HG03159 (cell line): ENCODE measurements around the gene IGSF21.

ENCODE experiments used
- ATAC-seq: cut with Tn5 transposase; IDR thresholded peaks from one replicate; pipeline ENCODE4 v1.9.1; 2021; ENCODE audit warnings: mild to moderate bottlenecking, moderate library complexity; ENCODE audit not compliant: unreplicated experiment

IGSF21 gene

GRCh38 chr1:18203645-18204044, 96.0 kb downstream of the IGSF21 start:
- no peak for ATAC-seq

GRCh38 chr1:18204575-18204974, 97.0 kb downstream of the IGSF21 start:
- no peak for ATAC-seq

DNA sequence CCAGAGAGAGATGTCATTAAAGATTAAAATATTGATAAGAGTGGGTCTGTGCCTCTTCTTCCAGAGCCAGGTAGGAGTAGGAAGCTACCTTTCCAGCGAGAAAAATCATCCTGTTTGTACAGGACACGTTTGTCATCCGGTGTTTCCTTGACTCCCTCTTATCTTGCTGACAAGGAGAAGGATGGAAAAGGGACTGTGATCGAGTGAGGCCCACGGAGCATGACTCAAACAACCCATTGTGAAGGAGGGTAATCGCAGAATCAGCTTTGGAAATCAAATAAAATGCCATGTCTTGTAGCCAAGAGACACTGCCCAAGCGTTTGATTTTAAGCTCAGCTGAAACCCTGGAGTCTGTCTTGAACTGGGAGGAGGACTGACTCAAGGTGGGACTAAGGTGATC, 97.7 kb downstream of the IGSF21 start:
- ATAC-seq: no peak

DNA sequence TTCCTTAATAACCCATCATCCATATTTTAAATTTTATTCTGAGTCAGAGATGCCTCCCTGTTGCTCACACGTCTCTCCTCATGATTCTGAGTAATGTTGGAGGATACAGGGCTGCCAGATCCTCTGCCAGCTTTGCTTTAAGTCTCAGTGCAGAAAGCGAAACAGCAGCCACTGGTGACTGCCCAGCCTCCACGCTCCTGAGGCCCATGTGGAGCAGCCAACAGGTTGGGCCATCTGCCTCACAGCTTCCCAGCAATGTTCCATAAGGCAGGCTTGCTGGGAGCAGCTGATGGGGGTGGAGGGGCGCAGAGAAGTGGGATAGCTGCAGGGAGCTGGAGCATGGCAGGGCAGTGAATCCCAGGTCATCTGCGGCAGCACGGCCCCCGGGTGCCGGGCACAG, 104.2 kb downstream of the IGSF21 start:
- ATAC-seq: no peak

- no peak for ATAC-seq
Measured at GRCh38 chr1:18217398-18218043, 109.9 kb downstream of the IGSF21 start.

DNA sequence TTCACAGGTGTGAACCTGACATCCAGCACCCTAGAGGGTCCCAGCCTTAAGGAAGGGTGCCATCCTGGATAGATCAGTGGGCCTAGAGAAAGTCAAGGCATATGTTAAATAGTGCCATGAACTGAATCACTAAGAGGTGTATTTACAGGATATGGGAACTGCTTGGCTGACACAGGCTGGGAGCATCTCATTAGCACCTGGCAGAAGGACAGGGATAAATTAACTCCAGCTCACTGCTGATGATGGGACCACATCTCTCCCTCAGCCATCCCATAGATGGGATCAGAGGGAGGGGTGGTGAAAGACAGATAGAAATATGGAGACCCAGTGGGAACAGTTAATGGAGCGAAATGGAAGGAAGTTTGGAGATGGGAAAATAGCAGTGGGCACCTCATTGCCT, 122.0 kb downstream of the IGSF21 start:
- ATAC-seq: no peak

GRCh38 chr1:18230321-18230720, 122.7 kb downstream of the IGSF21 start:
- ATAC-seq: no peak

DNA sequence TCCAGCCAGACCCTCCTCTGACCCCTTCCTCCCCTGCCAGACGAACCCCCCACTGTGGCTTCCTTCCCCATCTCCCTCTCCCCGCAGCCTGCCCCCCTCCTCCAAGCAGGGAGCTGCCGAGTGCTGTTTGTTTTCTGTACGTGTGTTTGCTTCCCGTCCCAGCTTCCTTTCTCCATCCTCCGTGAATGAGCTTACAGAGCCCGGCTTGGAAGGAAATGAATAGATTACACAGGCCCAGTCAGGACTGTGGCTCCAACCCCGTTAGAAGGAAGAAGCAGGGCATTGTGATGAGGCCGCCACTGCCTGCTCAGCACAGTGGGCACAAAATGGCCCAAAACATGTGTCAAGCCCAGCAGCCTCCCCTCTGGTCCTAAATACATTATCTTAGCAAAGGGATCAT, 123.2 kb downstream of the IGSF21 start:
- no peak for ATAC-seq

DNA sequence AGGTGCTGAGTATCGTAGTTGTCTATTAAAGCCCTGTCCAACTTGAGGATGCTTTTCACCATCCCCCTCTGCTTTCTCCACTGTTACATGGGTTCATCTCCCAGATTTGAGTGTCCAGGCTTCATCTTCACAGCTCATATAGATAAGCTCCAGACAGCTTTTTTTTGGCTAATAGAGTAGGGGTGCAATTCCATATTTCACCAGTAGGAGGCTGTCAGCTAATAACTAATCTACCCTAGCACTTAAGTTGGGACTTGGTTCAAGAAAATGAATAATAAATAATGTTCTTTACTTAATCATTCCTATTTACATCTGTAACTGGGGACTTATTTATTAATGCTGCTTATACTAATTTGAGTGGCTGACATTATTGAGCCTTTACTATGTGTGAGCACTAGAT, 124.5 kb downstream of the IGSF21 start:
- ATAC-seq: no peak

DNA sequence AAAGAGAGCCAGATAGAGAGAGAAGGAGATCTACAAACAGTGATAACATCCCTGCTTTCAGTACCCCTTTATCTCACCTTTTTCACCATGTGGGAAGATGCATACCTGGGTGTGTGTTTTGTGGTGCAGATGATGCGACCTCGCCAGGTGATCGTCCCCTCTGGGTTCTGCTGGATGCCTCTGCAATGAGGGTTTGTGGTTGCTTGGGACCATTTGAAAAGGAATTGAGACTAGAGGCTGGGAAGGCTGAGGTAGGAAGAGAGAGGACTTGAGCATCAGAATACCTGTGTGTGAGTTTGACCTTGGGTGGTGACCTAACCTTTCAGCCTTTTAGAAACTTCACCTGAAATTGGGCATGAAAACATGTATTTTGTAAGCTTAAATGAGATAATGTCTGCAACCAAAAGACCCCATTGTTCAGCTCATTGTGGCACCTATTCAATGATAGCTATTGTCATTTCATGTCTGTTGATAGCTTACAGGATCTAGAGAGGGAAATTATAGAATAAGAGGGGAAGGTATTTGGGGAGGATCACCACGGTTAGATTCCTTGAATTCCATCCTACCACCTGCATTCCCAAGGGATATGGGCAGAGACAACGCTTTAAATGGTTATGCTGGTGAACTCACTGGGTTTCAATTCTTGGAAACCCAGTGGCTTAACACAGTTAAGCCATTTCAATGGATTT, 125.7 kb downstream of the IGSF21 start:
- no peak for ATAC-seq

DNA sequence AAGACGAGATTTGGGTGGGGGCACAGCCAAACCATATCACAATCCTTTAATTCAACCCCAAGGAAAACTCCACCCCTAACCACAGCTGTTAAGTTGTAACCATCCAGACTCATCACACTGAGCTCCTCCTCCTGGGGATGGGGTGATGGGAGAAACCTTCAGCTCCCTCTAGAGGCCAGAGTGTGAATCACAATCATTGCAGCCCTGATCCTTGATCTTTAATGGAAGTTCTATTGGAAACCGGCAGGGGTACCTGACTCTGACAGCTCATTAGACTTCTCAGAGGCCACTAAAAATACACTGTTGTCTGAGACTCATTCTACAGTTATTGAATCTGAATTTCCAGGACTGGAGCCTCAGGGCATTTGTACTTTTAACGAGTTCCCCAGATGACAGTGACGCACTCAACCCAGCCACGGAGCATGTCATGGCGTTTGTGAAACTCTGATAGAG, 127.2 kb downstream of the IGSF21 start:
- no peak for ATAC-seq

DNA sequence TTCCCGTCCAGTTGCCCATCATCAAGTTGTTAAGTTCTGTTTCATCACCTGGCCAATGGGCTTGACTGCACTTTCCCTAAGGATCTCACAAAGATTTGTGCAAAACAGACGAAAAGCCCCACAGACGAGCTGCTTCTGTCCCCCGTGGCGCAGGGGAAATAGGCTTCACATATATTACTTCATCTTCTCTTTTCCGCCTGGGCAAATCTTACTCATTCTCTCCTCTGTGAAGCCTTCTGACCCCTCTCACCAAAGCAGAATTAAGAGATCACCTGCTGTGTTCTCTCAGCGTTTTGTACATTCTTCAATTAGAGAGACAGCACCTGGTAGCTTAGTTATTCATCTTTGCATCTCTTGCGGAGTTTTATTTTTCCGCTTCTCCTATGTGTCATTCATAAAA, 129.8 kb downstream of the IGSF21 start:
- ATAC-seq: no peak

DNA sequence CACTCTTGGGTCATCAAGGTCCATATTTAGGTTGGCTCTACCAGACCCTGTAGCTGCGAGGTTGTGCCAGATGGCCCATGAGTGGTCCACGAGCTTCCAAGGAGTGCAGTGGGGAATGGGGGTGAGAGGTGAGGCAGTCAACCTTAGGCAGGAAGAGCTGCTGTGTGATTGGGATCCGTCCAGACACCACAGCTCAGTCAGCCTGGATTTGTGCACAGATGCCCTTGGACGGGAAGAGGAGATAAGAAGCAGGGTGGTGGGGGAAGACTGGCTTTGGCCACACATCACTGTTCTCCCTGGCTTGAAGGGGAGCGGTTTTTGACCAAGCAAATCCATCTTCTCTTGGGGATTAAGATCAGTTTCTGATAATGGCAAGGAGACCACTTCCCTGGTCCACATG, 130.6 kb downstream of the IGSF21 start:
- no peak for ATAC-seq

- no peak for ATAC-seq
Measured at GRCh38 chr1:18239671-18240070, 132.1 kb downstream of the IGSF21 start.

DNA sequence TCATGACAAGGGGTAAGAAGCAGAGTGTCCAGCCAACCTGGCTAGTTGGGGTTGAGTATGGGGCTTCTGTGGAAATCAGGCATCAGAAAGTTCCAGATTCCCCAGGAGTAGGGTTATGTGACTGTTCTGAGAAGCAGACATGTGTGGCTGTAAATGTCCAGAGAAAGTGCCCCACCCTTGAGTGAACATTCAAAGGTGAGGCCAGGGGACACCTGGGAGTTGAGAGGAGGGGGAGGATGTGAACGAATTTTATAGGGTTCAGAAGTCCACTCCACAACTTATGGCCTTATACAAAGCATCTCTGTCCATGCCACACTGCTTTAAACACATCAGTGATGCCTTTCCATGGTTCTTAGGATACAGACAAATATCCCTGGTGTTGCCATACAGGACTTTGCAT, 133.3 kb downstream of the IGSF21 start:
- ATAC-seq: no peak

GRCh38 chr1:18241891-18242290, 134.3 kb downstream of the IGSF21 start:
- ATAC-seq: no peak

GRCh38 chr1:18243503-18244175, 136.0 kb downstream of the IGSF21 start:
- ATAC-seq: no peak

DNA sequence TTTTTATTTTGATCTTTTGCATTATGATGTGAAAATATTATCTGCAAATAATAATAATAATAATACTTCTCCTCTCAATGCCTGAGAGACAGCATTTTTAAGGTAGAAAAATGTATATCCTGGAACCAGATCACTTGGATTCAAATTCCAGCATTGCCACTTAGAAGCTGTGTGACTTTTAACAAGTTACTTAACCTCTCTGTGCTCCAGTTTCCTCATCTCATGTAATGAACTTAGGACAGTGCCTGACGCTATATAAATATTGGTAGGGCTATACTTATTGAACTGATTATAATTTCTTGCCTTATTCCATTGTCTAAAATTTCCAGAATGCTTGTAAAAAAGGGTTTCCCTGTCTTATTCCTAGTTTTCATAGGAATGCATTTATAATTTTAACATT, 137.2 kb downstream of the IGSF21 start:
- no peak for ATAC-seq

- ATAC-seq: no peak
Measured at GRCh38 chr1:18245647-18246046, 138.0 kb downstream of the IGSF21 start.

DNA sequence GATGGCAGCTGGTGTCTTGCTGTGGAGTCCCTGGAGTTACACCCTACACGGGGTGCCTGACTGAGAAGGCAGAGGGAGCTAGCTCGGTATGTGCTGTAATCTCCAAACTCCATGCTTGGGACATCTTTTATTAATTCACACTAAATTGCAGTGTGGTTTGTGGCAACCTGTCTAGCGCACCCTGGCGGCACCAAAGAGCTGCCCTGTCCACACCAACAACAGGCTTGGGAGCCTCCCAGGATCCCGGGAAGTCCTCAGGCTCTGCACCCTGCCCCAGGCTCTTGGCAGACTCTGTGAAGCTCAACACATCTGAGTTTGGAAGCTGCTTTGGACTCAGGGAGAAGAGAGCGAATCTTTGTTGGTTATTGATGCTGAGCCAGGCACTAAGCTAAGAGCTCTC, 138.9 kb downstream of the IGSF21 start:
- no peak for ATAC-seq

DNA sequence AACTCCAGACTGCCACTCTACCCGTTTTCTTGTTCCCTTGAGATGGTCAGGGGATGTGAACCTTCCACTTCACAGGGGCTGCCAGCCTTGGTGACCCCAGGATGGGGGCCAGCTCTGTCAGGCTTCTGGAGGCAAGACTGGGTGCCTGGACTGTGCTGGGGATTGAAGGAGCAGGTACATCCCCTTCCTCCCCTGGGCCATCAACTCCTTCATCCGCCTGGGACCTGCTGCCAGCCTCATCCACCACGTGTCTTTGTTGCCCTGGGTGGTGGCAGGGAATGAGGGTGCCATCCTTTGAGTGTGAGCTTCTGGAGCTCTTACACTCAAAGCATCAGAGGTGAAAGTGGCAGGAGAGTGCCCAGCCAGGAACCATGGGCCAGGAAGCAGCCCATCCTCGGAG, 139.6 kb downstream of the IGSF21 start:
- ATAC-seq: no peak

GRCh38 chr1:18249631-18250030, 142.0 kb downstream of the IGSF21 start:
- ATAC-seq: no peak
